GM12878 (cell line): Measurements from ENCODE around the gene GPR34. TPM values are rescaled to one million over a fixed set of nuclear protein-coding genes. Genes with fewer than 3 reads are reported as not detected.

ENCODE experiments used
- ATAC-seq: fragments of 200-7000 bp; cut with Tn5 transposase; 3 replicates; pipeline ENCODE4 v1.9.1; 2020; ENCODE audit warnings: mild to moderate bottlenecking, moderate library complexity
- BruUV-seq: library from RNA; stranded (reverse); fragments of 400-500 nt; replicated peaks from 2 replicates; lab custom pipeline; 2021; lab: Mats Ljungman, UMichigan
- CTCF ChIA-PET: fragments of 300-600 bp; sonication (Branson Sonifier 250); formaldehyde crosslinking; extraction: SDS; loops from one replicate; lab custom pipeline; 2021; ENCODE audit warnings: inconsistent platforms; lab: Yijun Ruan, JAX
- POLR2A ChIA-PET: fragments of 350-600 bp; formaldehyde crosslinking; extraction: SDS; loops from one replicate; lab custom pipeline; 2021; ENCODE audit warnings: inconsistent platforms; lab: Charles Lee
- RAD21 ChIA-PET: fragments of 300-600 bp; sonication (Branson Sonifier 250); formaldehyde crosslinking; loops from one replicate; lab custom pipeline; 2023; ENCODE audit warnings: antibody characterized with exemption; ENCODE audit not compliant: unreplicated experiment; lab: Charles Lee
- SMC1A ChIA-PET: fragments of 300-600 bp; sonication (Branson Sonifier 250); formaldehyde crosslinking; loops from one replicate; lab custom pipeline; 2023; ENCODE audit not compliant: unreplicated experiment, uncharacterized antibody; lab: Charles Lee
- DNase-seq: peaks from one replicate; pipeline ENCODE4 v3.0.0-alpha.2; 2011; ENCODE audit warnings: low read depth, low spot score
- FAIRE-seq: peaks from 3 replicates; lab custom pipeline; 2011; peaks lifted over from hg19 to GRCh38; lab: Jason Lieb, UNC
- H2AFZ ChIP-seq: 2 replicates; pipeline ENCODE4 v1.6.0; 2011; ENCODE audit warnings: low read depth, low read length, control low read depth; ENCODE audit not compliant: control insufficient read depth
- H3K27ac ChIP-seq: 2 replicates; pipeline ENCODE4 v1.5.1; 2011; ENCODE audit warnings: control low read depth; ENCODE audit not compliant: control insufficient read depth, insufficient read depth
- H3K27me3 ChIP-seq, 2 experiments: replicated peaks in 1 of 2; 2 replicates each; pipeline versions ENCODE4 v1.6.0 to v1.6.1; 2011; ENCODE audit warnings: low read length in 1 of 2; ENCODE audit not compliant: control insufficient read depth in 2 of 2, insufficient read depth in 2 of 2
- H3K36me3 ChIP-seq, 2 experiments: 2 replicates each; pipeline ENCODE4 v1.5.1; 2011; ENCODE audit warnings: low read length in 1 of 2; ENCODE audit not compliant: control insufficient read depth in 2 of 2, insufficient read depth in 2 of 2
- H3K4me1 ChIP-seq: 2 replicates; pipeline ENCODE4 v1.6.1; 2011; ENCODE audit warnings: mild to moderate bottlenecking, low read length, moderate library complexity, mixed read lengths; ENCODE audit not compliant: control insufficient read depth, insufficient read depth
- H3K4me2 ChIP-seq: 2 replicates; pipeline ENCODE4 v1.6.0; 2011; ENCODE audit warnings: control low read depth; ENCODE audit not compliant: control insufficient read depth, insufficient read depth
- H3K4me3 ChIP-seq: fragments of 200-600 bp; sonication (generic); 2 replicates; pipeline ENCODE4 v1.5.1; 2016
- H3K79me2 ChIP-seq: 2 replicates; pipeline ENCODE4 v1.6.0; 2011; ENCODE audit warnings: low read length; ENCODE audit not compliant: control insufficient read depth, insufficient read depth
- H3K9ac ChIP-seq: 2 replicates; pipeline ENCODE4 v1.8.0; 2011; ENCODE audit warnings: low read length, control low read depth, mixed read lengths; ENCODE audit not compliant: control insufficient read depth, insufficient read depth
- H3K9me3 ChIP-seq: replicated peaks from 3 replicates; pipeline ENCODE4 v1.5.1; 2011; ENCODE audit warnings: mild to moderate bottlenecking, low read length; ENCODE audit not compliant: control insufficient read depth, insufficient read depth
- H4K20me1 ChIP-seq: 2 replicates; pipeline ENCODE4 v1.6.0; 2011; ENCODE audit not compliant: control insufficient read depth, insufficient read depth
- CREB1 ChIP-seq: IDR thresholded peaks from 2 replicates; pipeline ENCODE4 v1.6.1; 2012; ENCODE audit warnings: low read depth, mild to moderate bottlenecking, inconsistent platforms
- CREM ChIP-seq: IDR thresholded peaks from 2 replicates; pipeline ENCODE4 v1.6.1; 2014; ENCODE audit warnings: antibody characterized with exemption, low read depth
- EGR1 ChIP-seq, 2 experiments: IDR thresholded peaks; 1 replicate in 1 of 2; 2 replicates in 1 of 2; pipeline ENCODE4 v1.6.1; 2011 to 2012; ENCODE audit warnings: low read depth in 2 of 2, low read length in 2 of 2, borderline replicate concordance in 1 of 2, mild to moderate bottlenecking in 1 of 2, moderate library complexity in 1 of 2
- ETV6 ChIP-seq, 2 experiments: fragments of 450-650 bp in 1 of 2; IDR thresholded peaks in 1 of 2; conservative IDR thresholded peaks in 1 of 2; 2 replicates each; pipeline ENCODE4 v1.6.1; 2014; ENCODE audit warnings: antibody characterized with exemption in 1 of 2, borderline replicate concordance in 1 of 2, low read depth in 1 of 2, mild to moderate bottlenecking in 1 of 2, moderate library complexity in 1 of 2
- IKZF1 ChIP-seq: fragments of 450-650 bp; conservative IDR thresholded peaks from 2 replicates; pipeline ENCODE4 v1.6.1; 2017; ENCODE audit warnings: antibody characterized with exemption, mild to moderate bottlenecking
- MLLT1 ChIP-seq: fragments of 450-650 bp; IDR thresholded peaks from 2 replicates; pipeline ENCODE4 v1.6.1; 2016; ENCODE audit warnings: mild to moderate bottlenecking
- WGBS: methylation state at CpG from one replicate; pipeline ENCODE4 v1.1.6; 2016; ENCODE audit warnings: low lambda C conversion rate; ENCODE audit not compliant: insufficient replicate concordance, insufficient coverage; ENCODE audit errors: missing lambda C conversion rate; 5-methylcytosine and 5-hydroxymethylcytosine counted together
- in situ Hi-C: fragments of 300-500 bp; cut with MboI; formaldehyde crosslinking; loops from 9 replicates; pipeline ENCODE4 v1.14.3; 2018; ENCODE audit warnings: mixed read lengths
- intact Hi-C: fragments of 100-400 bp; cut with micrococcal nuclease; formaldehyde crosslinking; loops from one replicate; pipeline ENCODE4 v1.14.2; 2022; ENCODE audit not compliant: unreplicated experiment
- polyA plus RNA-seq, 11 experiments: library from polyadenylated mRNA; depleted of rRNA in 4 of 11; unstranded in 6 of 11; stranded (reverse) in 5 of 11; fragments of >200 nt; fragmentation: Nextera tagmentation in 4 of 11; fragmentation: Illumina TruSeq in 1 of 11; extraction: Ambion mirVana in 4 of 11; extraction: Trizol in 1 of 11; gene quantifications; 1 replicate in 1 of 11; 2 replicates in 10 of 11; pipeline versions ENCODE4 v1.2.1 to v1.2.3, GENCODE V29; 2011 to 2016; ENCODE audit warnings: inconsistent platforms in 2 of 11, missing spikeins in 2 of 11, low read depth in 1 of 11
- total RNA-seq, 4 experiments: library from RNA; depleted of rRNA in 3 of 4; stranded (reverse); fragments of >200 nt in 3 of 4; fragmentation: Illumina TruSeq in 1 of 4; extraction: Trizol in 1 of 4; gene quantifications; 2 replicates each; pipeline versions ENCODE4 v1.2.1 to v1.2.3, GENCODE V29; 2013 to 2021
- TF ChIP-seq, protein P1 (sequence below): fragments of 450-650 bp; IDR thresholded peaks from 2 replicates; pipeline ENCODE4 v1.6.1; 2016; ENCODE audit warnings: mild to moderate bottlenecking, moderate library complexity, borderline replicate concordance
- TF ChIP-seq, protein P2 (sequence below): fragments of 450-650 bp; formaldehyde crosslinking; IDR thresholded peaks from 2 replicates; pipeline ENCODE4 v1.4.0; 2020; ENCODE audit warnings: mild to moderate bottlenecking, moderate library complexity
- TF ChIP-seq, protein P3 (sequence below): IDR thresholded peaks from 2 replicates; pipeline ENCODE4 v1.6.1; 2012; ENCODE audit warnings: low read depth, low read length, improper control_type of control experiment

Gene GPR34
- total and polyA plus RNA-seq, 10 of the 15 experiments (the other 5 are each of a cell fraction or from before 2014, with no cell fraction given) = 0.12 to 0.84 (median 0.28) TPM; not detected in 1

- H3K27ac ChIP-seq = no peak overlapping the region
- no peaks in the 10 kb centered on the region for H3K79me2 ChIP-seq
- DNase-seq (no peak), FAIRE-seq (peak; percentile 81), ATAC-seq (peak; percentile 94)
- SMC1A ChIA-PET = interaction anchor here (1.3 kb wide), 2 partner anchors 41 to 96 kb away, joined by 3 to 5 read pairs; no protein-coding TSS in a partner anchor
- no peak overlapping the region for H2AFZ ChIP-seq
- H3K9ac ChIP-seq = no peak overlapping the region
- H3K4me3 ChIP-seq = no peak overlapping the region
- H3K36me3 ChIP-seq = no peaks in the 10 kb centered on the region; a peak in 1 of 4 replicates
- BruUV-seq = no TSS peak
- H3K9me3 ChIP-seq = no peaks in the 10 kb centered on the region
- 0 out of 2 replicates have a peak, but pooled peaks cover 3% of the 10 kb centered on the region for H4K20me1 ChIP-seq
- in situ Hi-C loops (no loop called here), intact Hi-C loops (no loop called here)
- no peak overlapping the region for H3K4me2 ChIP-seq
- WGBS = 5% methylated on average over 2 of the region's 2 CpGs
- 0 out of 2 replicates have a peak, but pooled peaks cover 4% of the 10 kb centered on the region for H3K4me1 ChIP-seq
- RAD21 ChIA-PET = no interaction called here
- H3K27me3 ChIP-seq = no peaks in the 10 kb centered on the region
- CTCF ChIA-PET = interaction anchor here (1.2 kb wide), 1 partner anchor 84 kb away, joined by 3 read pairs; no protein-coding TSS in a partner anchor
- POLR2A ChIA-PET = interaction anchor here (0.6 kb wide), 1 partner anchor 18 kb away, joined by 3 read pairs; no protein-coding TSS in a partner anchor
- TF ChIP-seq, protein P1, sequence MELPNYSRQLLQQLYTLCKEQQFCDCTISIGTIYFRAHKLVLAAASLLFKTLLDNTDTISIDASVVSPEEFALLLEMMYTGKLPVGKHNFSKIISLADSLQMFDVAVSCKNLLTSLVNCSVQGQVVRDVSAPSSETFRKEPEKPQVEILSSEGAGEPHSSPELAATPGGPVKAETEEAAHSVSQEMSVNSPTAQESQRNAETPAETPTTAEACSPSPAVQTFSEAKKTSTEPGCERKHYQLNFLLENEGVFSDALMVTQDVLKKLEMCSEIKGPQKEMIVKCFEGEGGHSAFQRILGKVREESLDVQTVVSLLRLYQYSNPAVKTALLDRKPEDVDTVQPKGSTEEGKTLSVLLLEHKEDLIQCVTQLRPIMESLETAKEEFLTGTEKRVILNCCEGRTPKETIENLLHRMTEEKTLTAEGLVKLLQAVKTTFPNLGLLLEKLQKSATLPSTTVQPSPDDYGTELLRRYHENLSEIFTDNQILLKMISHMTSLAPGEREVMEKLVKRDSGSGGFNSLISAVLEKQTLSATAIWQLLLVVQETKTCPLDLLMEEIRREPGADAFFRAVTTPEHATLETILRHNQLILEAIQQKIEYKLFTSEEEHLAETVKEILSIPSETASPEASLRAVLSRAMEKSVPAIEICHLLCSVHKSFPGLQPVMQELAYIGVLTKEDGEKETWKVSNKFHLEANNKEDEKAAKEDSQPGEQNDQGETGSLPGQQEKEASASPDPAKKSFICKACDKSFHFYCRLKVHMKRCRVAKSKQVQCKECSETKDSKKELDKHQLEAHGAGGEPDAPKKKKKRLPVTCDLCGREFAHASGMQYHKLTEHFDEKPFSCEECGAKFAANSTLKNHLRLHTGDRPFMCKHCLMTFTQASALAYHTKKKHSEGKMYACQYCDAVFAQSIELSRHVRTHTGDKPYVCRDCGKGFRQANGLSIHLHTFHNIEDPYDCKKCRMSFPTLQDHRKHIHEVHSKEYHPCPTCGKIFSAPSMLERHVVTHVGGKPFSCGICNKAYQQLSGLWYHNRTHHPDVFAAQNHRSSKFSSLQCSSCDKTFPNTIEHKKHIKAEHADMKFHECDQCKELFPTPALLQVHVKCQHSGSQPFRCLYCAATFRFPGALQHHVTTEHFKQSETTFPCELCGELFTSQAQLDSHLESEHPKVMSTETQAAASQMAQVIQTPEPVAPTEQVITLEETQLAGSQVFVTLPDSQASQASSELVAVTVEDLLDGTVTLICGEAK = no peak
- TF ChIP-seq IKZF1 (peak; percentile 69), ETV6 (conservative IDR thresholded peaks at IDR 0.05 in 1 of 2, IDR thresholded peaks at IDR 0.05 in 1 of 2; ENCODE audit: borderline replicate concordance in 1 of 2, low read depth in 1 of 2) (peak in 1 of 2 experiments; percentile 41; a peak in 1 of 4 replicates), CREM (peak; percentile 17; the same call in 1 of the 2 replicates), MLLT1 (no peak), CREB1 (no peak), EGR1 (IDR thresholded peaks at IDR 0.05; ENCODE audit: borderline replicate concordance in 1 of 2, low read depth in 2 of 2, low read length in 2 of 2) (no peak)
- TF ChIP-seq, protein P2, sequence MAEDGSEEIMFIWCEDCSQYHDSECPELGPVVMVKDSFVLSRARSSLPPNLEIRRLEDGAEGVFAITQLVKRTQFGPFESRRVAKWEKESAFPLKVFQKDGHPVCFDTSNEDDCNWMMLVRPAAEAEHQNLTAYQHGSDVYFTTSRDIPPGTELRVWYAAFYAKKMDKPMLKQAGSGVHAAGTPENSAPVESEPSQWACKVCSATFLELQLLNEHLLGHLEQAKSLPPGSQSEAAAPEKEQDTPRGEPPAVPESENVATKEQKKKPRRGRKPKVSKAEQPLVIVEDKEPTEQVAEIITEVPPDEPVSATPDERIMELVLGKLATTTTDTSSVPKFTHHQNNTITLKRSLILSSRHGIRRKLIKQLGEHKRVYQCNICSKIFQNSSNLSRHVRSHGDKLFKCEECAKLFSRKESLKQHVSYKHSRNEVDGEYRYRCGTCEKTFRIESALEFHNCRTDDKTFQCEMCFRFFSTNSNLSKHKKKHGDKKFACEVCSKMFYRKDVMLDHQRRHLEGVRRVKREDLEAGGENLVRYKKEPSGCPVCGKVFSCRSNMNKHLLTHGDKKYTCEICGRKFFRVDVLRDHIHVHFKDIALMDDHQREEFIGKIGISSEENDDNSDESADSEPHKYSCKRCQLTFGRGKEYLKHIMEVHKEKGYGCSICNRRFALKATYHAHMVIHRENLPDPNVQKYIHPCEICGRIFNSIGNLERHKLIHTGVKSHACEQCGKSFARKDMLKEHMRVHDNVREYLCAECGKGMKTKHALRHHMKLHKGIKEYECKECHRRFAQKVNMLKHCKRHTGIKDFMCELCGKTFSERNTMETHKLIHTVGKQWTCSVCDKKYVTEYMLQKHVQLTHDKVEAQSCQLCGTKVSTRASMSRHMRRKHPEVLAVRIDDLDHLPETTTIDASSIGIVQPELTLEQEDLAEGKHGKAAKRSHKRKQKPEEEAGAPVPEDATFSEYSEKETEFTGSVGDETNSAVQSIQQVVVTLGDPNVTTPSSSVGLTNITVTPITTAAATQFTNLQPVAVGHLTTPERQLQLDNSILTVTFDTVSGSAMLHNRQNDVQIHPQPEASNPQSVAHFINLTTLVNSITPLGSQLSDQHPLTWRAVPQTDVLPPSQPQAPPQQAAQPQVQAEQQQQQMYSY (CRISPR knock-in tag) = no peak
- TF ChIP-seq, protein P3, sequence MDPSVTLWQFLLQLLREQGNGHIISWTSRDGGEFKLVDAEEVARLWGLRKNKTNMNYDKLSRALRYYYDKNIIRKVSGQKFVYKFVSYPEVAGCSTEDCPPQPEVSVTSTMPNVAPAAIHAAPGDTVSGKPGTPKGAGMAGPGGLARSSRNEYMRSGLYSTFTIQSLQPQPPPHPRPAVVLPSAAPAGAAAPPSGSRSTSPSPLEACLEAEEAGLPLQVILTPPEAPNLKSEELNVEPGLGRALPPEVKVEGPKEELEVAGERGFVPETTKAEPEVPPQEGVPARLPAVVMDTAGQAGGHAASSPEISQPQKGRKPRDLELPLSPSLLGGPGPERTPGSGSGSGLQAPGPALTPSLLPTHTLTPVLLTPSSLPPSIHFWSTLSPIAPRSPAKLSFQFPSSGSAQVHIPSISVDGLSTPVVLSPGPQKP = no peak
These were observed 24.3 kb upstream of the GPR34 start for GRCh38 chrX:41664375-41664901.
